ENCODE data around the gene TJP2.

Gene TJP2

GRCh38 chr9:69322256-69322655, 148.2 kb downstream of the TJP2 start:
- POLR2A ChIA-PET (ENCODE audit: low non-redundant PET): no interaction called here
- DNase-seq (ENCODE audit: low spot score): no peak

DNA sequence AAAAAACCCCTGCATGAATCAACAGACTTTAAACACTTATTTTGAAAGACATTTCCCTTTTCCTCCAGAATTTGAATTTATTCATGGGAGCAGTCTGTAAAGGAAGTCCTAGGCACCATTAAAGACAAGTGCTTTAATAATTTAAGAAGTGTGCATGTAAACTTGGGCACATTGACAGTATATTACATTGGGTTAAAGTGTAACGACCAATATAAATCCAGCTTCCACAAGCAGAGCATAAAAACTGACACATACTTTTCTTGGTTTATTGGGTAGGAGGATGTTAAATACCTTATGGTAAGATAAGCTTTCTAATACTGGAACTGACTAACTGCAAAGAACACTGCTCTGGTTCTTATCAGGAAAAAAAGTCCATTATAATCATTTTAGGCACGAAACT, 149.8 kb downstream of the TJP2 start:
- ChIA-PET POLR2A (ENCODE audit: low non-redundant PET) (no interaction called here), CTCF (interaction anchor here (0.6 kb wide), 1 partner anchor 90 kb away, joined by 5 read pairs; no protein-coding TSS in a partner anchor)

More at GRCh38 chr9:69322256-69322655, 148.2 kb downstream of the TJP2 start:
- TF ChIP-seq CTCF (conservative IDR thresholded peaks at IDR 0.05; ENCODE audit: low read depth): no peak
- CTCF ChIA-PET: interaction anchor here (0.7 kb wide), 1 partner anchor 589 kb away, joined by 3 read pairs; no protein-coding TSS in a partner anchor
- H3K27ac ChIP-seq: no peak overlapping the region

More for the DNA sequence above, 149.8 kb downstream of the TJP2 start:
- no peak for DNase-seq (ENCODE audit: low spot score)
- no peak for TF ChIP-seq CTCF (conservative IDR thresholded peaks at IDR 0.05; ENCODE audit: low read depth)
- H3K27ac ChIP-seq: no peak overlapping the region
